PC-3 (cell line): ENCODE data around the gene DNAH3. TPM values are rescaled to one million over a fixed set of nuclear protein-coding genes. Genes with fewer than 3 reads are reported as not detected.

Experiments used
- ATAC-seq: fragments of 200-7000 bp; cut with Tn5 transposase; 2 replicates; pipeline ENCODE4 v1.9.1; 2020; ENCODE audit warnings: mild to moderate bottlenecking, moderate library complexity
- BruUV-seq: library from RNA; stranded (reverse); fragments of 400-500 nt; replicated peaks from 2 replicates; lab custom pipeline; 2021; lab: Mats Ljungman, UMichigan
- CTCF ChIA-PET: fragments of 300-600 bp; sonication (Branson Sonifier 250); formaldehyde crosslinking; loops from one replicate; lab custom pipeline; 2022; ENCODE audit warnings: antibody characterized with exemption; lab: Charles Lee
- POLR2A ChIA-PET: fragments of 300-600 bp; sonication (Branson Sonifier 250); formaldehyde crosslinking; loops from one replicate; lab custom pipeline; 2022; ENCODE audit warnings: antibody characterized with exemption; ENCODE audit not compliant: unreplicated experiment; lab: Charles Lee
- DNase-seq: peaks from one replicate; pipeline ENCODE4 v3.0.0-alpha.2; 2015
- H2AFZ ChIP-seq: fragments of 300-600 bp; sonication (generic); 2 replicates; pipeline ENCODE4 v1.6.0; 2016; ENCODE audit warnings: antibody characterized with exemption, low read length
- H3F3A ChIP-seq: fragments of 300-600 bp; sonication (generic); one replicate; pipeline ENCODE4 v1.6.0; 2017; ENCODE audit warnings: antibody characterized with exemption, low read length, control low read depth, mild to moderate bottlenecking; ENCODE audit not compliant: unreplicated experiment
- H3K27ac ChIP-seq: fragments of 300-600 bp; sonication (generic); 2 replicates; pipeline ENCODE4 v1.5.1; 2016; ENCODE audit warnings: mild to moderate bottlenecking, low read length
- H3K27me3 ChIP-seq: fragments of 300-600 bp; sonication (generic); 2 replicates; pipeline ENCODE4 v1.6.1; 2016; ENCODE audit warnings: low read length, mixed read lengths
- H3K36me3 ChIP-seq: fragments of 300-600 bp; sonication (generic); 2 replicates; pipeline ENCODE4 v1.6.1; 2016; ENCODE audit warnings: low read depth, mixed run types, low read length, mixed read lengths
- H3K4me1 ChIP-seq: fragments of 300-600 bp; sonication (generic); 2 replicates; pipeline ENCODE4 v1.5.1; 2016; ENCODE audit warnings: low read length; ENCODE audit not compliant: insufficient read depth
- H3K4me2 ChIP-seq: fragments of 300-600 bp; sonication (generic); 2 replicates; pipeline ENCODE4 v1.6.0; 2016; ENCODE audit warnings: low read length
- H3K4me3 ChIP-seq: fragments of 300-600 bp; sonication (generic); 2 replicates; pipeline ENCODE4 v1.5.1; 2016; ENCODE audit warnings: mild to moderate bottlenecking, low read length, mixed read lengths
- H3K79me2 ChIP-seq: fragments of 300-600 bp; sonication (generic); 2 replicates; pipeline ENCODE4 v1.6.1; 2017; ENCODE audit warnings: low read length, mixed read lengths
- H3K9ac ChIP-seq: fragments of 300-600 bp; sonication (generic); 2 replicates; pipeline ENCODE4 v1.6.0; 2016; ENCODE audit warnings: mild to moderate bottlenecking, low read length
- H3K9me2 ChIP-seq: fragments of 300-600 bp; sonication (generic); replicated peaks from 2 replicates; pipeline ENCODE4 v1.6.1; 2016; ENCODE audit warnings: mixed run types, low read length, mixed read lengths
- H3K9me3 ChIP-seq: fragments of 300-600 bp; sonication (generic); 2 replicates; pipeline ENCODE4 v1.6.1; 2016; ENCODE audit warnings: low read length, mixed read lengths
- H4K20me1 ChIP-seq: fragments of 300-600 bp; sonication (generic); 2 replicates; pipeline ENCODE4 v1.6.1; 2016; ENCODE audit warnings: low read length, mixed read lengths
- CTCF ChIP-seq: fragments of 300-600 bp; sonication (generic); conservative IDR thresholded peaks from 2 replicates; pipeline ENCODE4 v1.5.1; 2017; ENCODE audit warnings: antibody characterized with exemption, low read depth, mild to moderate bottlenecking, low read length
- EZH2 ChIP-seq: fragments of 300-600 bp; sonication (generic); IDR thresholded peaks from one replicate; pipeline ENCODE4 v1.6.1; 2017; ENCODE audit warnings: antibody characterized with exemption, mild to moderate bottlenecking, low read length; ENCODE audit not compliant: unreplicated experiment
- EZH2phosphoT487 ChIP-seq: fragments of 300-600 bp; sonication (generic); IDR thresholded peaks from 2 replicates; pipeline ENCODE4 v1.6.1; 2018; ENCODE audit warnings: mild to moderate bottlenecking, antibody characterized with exemption, low read length, borderline replicate concordance
- intact Hi-C: fragments of 100-400 bp; cut with micrococcal nuclease; formaldehyde crosslinking; loops from 2 replicates; pipeline ENCODE4 v1.9.0; 2023
- total RNA-seq: library from RNA; depleted of rRNA; stranded (reverse); fragments of >200 nt; gene quantifications from 2 replicates; pipeline ENCODE4 v1.2.3, GENCODE V29; 2014

DNAH3 gene
- total RNA-seq, 1 experiment from 2014 or later = 0.11 TPM

- no TSS peak for BruUV-seq
- no peaks in the 10 kb centered on the region for H3K4me1 ChIP-seq
- ATAC-seq (no peak), DNase-seq (no peak)
- H3K4me3 ChIP-seq = no peak overlapping the region
- H3K79me2 ChIP-seq = no peaks in the 10 kb centered on the region
- no peaks in the 10 kb centered on the region for H3K36me3 ChIP-seq
- H3K27ac ChIP-seq = no peak overlapping the region
- intact Hi-C loops = no loop called here
- no peak overlapping the region for H3K9ac ChIP-seq
- no peaks in the 10 kb centered on the region for H3K9me2 ChIP-seq
- POLR2A ChIA-PET = no interaction called here
- TF ChIP-seq EZH2phosphoT487 (no peak), EZH2 (no peak), CTCF (no peak)
- no peaks in the 10 kb centered on the region for H3K27me3 ChIP-seq
- no peak overlapping the region for H2AFZ ChIP-seq
- no peak overlapping the region for H3K4me2 ChIP-seq
- H3F3A ChIP-seq = no peaks in the 10 kb centered on the region
- CTCF ChIA-PET = no interaction called here
- H4K20me1 ChIP-seq = no peaks in the 10 kb centered on the region
- H3K9me3 ChIP-seq = no peaks in the 10 kb centered on the region
These were observed 123.8 kb downstream of the DNAH3 start for GRCh38 chr16:21026846-21027245.

GRCh38 chr16:21023509-21024202, 127.0 kb downstream of the DNAH3 start:
- no peaks in the 10 kb centered on the region for H3K4me1 ChIP-seq
- no peak overlapping the region for H2AFZ ChIP-seq
- H3F3A ChIP-seq = no peaks in the 10 kb centered on the region
- ChIA-PET POLR2A (no interaction called here), CTCF (no interaction called here)
- H3K4me2 ChIP-seq = no peak overlapping the region
- TF ChIP-seq CTCF = no peak
- no peak for TF ChIP-seq EZH2
- TF ChIP-seq EZH2phosphoT487 = no peak
- H3K27ac ChIP-seq = no peak overlapping the region
- intact Hi-C loops = no loop called here
- H3K9me3 ChIP-seq = no peaks in the 10 kb centered on the region
- DNase-seq = no peak
- no peaks in the 10 kb centered on the region for H3K27me3 ChIP-seq
- H3K9ac ChIP-seq = no peak overlapping the region
- no peaks in the 10 kb centered on the region for H4K20me1 ChIP-seq
- no TSS peak for BruUV-seq
- H3K4me3 ChIP-seq = no peak overlapping the region
- H3K79me2 ChIP-seq = no peaks in the 10 kb centered on the region
- no peaks in the 10 kb centered on the region for H3K9me2 ChIP-seq
- no peak for ATAC-seq
- no peaks in the 10 kb centered on the region for H3K36me3 ChIP-seq

GRCh38 chr16:21021316-21021715, 129.3 kb downstream of the DNAH3 start:
- H3K9me2 ChIP-seq = no peaks in the 10 kb centered on the region
- no peak overlapping the region for H3K27ac ChIP-seq
- no peak overlapping the region for H2AFZ ChIP-seq
- H3K27me3 ChIP-seq = no peaks in the 10 kb centered on the region
- H3K4me2 ChIP-seq = no peak overlapping the region
- BruUV-seq = no TSS peak
- DNase-seq (no peak), ATAC-seq (no peak)
- no peaks in the 10 kb centered on the region for H3K36me3 ChIP-seq
- no peaks in the 10 kb centered on the region for H3F3A ChIP-seq
- ChIA-PET CTCF (no interaction called here), POLR2A (no interaction called here)
- no peak overlapping the region for H3K9ac ChIP-seq
- H3K4me3 ChIP-seq = no peak overlapping the region
- no peaks in the 10 kb centered on the region for H3K9me3 ChIP-seq
- H4K20me1 ChIP-seq = no peaks in the 10 kb centered on the region
- no peaks in the 10 kb centered on the region for H3K4me1 ChIP-seq
- TF ChIP-seq EZH2phosphoT487 (no peak), EZH2 (no peak), CTCF (no peak)
- H3K79me2 ChIP-seq = no peaks in the 10 kb centered on the region
- intact Hi-C loops = no loop called here
